GM19238 (cell line): ENCODE data around the gene PAH.
A peak's percentile ranks its signal among the peaks of the same experiment; 100 is the strongest.

ENCODE experiments used
- DNase-seq: peaks from one replicate; pipeline ENCODE4 v3.0.0; 2011; ENCODE audit warnings: low spot score; ENCODE audit not compliant: insufficient read length

Gene PAH

GRCh38 chr12:102900389-102900788 lies 16.7 kb downstream of the PAH start:
- DNase-seq: no peak

DNA sequence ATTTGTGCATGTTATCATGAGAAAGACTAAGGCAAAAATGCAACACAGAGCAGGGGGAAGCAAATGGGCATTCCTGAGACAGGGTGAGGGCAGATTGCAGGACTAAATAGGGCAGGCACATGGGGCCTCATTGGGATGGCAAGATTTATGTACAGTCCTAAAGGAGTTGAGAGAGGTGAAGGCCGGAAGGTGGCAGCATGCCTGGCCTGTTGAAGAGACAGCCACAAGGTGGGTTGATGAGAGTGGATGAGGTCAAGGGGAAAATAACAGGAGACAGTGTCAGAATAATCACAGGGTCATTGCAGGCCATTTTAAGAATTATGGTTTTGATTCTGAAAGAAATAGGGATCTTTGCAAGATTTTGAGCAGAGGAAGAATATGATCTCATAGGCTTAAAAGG lies 21.0 kb downstream of the PAH start:
- DNase-seq: no peak

DNA sequence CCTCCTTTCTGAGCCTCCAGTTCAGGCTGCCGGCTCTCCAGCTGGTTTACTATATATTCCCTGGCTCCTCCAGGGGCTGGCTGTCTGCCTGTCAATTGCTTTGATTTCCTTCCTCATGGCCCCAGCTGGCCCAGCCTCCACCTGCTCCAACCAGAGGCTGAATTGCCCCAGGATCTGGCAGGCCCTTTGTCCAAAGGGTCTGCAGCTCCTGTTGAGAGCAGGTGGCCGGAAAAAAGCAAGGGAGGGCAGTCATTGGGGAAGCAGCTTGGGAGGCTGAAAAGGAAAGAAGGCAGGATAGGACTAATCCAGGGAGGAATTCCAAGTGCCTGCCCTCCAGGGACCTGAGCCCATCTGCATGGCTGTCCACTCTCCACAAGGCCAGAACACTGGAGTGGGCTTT lies 25.3 kb downstream of the PAH start:
- DNase-seq: no peak

DNA sequence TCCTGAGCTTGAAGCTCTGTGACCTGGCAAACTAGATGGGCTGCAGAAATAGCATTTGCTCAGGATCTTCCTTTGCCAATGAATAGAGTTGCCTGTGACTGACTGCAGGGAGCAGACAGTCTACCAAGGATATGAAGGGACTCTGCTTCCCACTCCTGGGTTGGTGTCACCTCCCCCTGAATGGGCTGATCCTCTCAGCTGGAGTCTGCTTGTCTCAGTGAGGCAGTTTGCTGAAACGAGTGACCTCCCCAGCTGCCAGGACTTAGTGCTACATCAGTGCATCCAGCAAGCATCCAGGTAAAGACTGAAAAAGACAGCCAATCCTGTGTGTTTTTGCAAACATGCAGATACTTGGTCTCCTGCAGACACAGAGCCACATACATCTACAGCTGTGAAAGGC lies 28.5 kb downstream of the PAH start:
- DNase-seq: no peak

GRCh38 chr12:102885043-102885932 lies 31.8 kb downstream of the PAH start:
- DNase-seq: no peak

- DNase-seq: peak; percentile 32
Observed at GRCh38 chr12:102883204-102883799, 33.7 kb downstream of the PAH start.

DNA sequence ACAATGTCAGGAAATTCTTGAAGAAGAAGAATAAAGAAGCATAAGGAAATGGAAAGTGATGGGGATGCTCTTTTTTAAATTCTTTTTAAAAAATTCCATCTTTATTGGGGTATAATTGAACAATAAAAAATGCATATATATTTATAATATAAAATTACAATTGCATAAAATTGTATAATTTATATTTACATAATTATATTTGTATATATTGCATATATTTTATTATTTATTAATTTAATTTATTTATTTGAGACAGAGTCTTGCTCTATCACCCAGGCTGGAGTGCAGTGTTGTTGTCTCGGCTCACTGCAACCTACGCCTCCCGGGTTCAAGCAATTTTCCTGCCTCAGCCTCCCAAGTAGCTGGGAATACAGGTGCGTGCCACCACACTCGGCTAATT lies 36.3 kb downstream of the PAH start:
- no peak for DNase-seq

DNA sequence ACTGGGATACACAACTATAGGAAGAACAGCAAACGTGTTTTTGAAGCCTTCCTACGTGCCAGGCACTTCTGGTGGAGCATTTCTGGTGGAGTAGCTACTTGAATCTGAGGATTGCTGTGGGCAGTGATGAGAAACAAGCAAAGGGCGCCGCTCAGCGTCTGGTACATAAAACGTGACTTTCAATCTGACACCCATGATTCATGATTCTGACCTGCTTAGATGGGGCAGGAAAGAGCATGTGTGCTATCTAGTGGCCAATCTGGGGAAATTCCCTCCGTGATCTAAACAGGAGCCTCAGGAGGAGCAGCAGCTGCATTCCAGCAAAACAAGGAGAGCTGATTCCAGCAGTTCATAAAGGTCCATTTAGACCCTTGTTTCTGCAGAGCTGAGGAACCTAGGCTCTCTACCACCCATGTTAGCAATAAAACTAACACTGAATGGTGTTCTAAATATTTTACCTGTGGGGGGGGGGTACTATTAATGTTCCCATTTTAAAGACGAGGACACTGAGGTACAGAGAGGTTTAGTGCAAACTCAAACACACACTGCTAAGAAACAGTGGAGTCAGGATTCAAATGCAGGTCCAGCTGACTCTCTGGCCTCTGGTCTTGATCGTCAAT lies 37.8 kb downstream of the PAH start:
- DNase-seq: peak; percentile 24

GRCh38 chr12:102876883-102877282 lies 40.2 kb downstream of the PAH start:
- no peak for DNase-seq

DNA sequence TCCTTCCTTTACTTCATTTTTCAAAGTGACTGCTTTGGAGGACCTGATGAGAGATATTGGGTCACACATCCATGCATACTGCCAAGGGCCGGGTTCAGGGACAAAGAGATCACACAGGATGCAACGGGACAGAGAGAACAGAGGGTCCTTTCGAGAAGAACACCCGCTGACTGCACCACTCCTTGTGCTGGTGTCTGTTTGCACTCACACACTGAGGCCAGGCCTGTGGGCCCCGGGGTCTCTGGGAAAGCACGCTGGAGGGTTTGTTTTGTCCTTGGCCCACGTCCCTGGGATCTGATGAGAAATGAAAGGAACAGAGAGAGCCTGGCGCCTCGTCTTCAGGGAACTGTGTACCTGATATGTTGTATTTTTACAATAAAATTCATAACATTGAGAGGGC lies 42.2 kb downstream of the PAH start:
- no peak for DNase-seq

DNA sequence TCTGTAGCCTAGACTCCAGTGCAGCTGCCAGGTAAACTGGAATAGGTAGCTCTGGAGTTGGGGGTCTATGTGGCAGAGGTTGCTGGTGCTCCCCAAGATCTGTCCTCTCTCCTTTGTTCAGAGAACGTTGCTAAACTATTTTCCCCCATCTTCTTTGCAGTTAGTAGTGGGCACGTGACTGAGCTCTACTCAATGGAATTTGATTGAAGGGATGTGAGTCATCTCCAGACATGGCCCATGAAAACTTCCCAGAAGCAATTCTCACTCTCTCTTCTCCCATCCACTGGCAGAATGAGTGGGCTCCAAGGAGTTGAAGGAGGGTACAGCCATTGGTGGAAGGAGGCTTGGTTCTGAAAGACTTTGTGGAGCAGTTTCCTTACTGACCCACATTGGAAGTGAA lies 44.0 kb downstream of the PAH start:
- DNase-seq: no peak

DNA sequence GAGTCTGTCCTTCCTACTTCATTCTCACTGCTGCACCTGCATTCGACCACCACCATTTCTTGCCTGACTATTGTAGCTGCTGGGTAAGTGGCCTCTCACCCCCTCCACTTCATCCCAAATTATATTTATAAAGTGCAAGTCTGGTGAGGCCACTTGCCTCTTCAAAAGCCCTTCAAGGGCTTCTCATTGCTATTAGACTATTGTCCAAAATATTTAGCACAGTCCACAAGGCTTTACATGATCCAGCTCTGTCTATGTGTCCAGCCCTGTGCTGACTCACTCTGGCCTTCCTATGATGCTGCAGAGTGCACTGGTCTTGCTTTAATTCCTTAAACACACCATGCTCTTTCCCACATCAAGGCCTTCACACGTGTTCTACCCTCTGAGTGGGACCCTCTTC lies 46.0 kb downstream of the PAH start:
- no peak for DNase-seq

DNA sequence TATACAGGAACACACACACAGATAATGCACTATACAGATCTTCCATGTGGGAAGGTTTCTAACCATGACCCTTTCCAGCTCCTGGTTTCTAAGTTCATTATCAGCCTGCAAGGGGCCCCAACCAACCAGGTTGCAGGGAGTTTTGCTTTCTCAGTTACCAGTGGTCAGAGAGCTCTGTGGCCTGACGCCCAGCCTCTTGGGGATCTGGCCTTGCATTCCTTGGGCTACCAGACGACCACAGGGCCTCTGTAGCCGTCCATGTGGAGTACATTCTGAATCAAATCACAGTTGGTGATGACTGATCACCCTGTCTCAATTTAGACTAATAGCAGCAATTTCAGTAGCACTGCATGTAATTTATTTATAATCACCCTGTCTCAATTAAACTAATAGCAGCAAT lies 47.5 kb downstream of the PAH start:
- DNase-seq: no peak

- DNase-seq: no peak
Observed at GRCh38 chr12:102865821-102866615, 51.0 kb downstream of the PAH start.

GRCh38 chr12:102862486-102862885 lies 54.6 kb downstream of the PAH start:
- DNase-seq: no peak

- DNase-seq: no peak
Observed at GRCh38 chr12:102851246-102851645, 65.8 kb downstream of the PAH start.

DNA sequence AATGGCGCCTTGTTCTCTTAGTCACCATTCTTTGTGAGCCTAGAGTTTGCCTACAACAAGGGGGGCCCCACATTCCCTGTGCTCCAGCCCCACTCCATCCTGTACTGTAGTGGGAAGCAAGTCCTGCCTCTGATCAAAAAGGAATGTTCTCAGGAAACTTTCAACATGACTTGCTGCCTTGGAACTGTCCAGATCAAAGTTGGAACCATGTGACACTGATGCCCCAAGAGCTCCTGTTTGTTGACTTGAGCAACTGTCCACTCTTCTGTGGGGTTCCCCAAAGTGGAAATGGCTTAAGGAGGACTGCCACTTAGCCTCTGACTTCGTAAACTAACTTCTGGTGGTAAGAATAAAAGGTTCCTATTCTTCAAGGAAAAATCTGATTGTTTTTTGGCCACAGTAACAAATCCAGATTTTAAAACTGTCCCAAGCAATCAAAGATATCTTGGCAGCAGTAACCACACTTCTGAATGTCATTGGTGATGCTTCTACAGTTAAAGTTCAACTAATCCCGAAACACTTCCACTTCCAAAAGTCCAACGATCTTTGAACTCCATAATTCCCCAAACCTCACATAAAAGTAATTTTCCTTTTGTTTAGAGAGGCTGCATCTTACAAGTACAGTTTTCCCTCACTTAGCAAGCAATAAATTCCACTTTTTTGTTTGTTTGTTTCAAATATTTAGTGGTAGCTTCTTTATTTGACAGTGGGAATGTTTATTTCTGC lies 67.2 kb downstream of the PAH start:
- no peak for DNase-seq

- DNase-seq: no peak
Observed at GRCh38 chr12:102848832-102849231, 68.2 kb downstream of the PAH start.

DNA sequence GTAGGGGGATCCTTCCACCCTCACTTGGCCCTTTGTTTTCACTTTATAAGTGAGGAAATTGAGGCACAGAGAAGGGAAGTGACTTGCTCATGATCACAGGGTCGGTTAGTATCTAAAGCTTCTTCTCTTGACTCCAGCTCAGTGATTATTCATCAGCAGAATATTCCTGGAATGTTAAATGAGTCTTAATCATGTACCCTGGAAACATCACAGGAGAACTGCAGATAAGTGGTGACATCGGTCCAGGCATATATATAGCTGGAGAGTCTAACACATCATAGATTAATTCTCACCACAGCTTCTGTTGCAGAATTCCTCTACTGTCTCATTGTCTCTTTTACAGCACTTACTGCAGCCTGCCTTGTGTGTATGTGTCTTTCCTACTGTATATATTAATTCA lies 69.9 kb downstream of the PAH start:
- DNase-seq: no peak

GRCh38 chr12:102833687-102834441 lies 83.2 kb downstream of the PAH start:
- DNase-seq: no peak
